Endothelial cell of umbilical vein (primary cell): ENCODE measurements around the gene PIK3C3. TPM values are rescaled to one million over a fixed set of nuclear protein-coding genes. Genes with fewer than 3 reads are reported as not detected.

ENCODE experiments used
- Bru-seq: library from RNA; stranded (reverse); fragments of 400-500 nt; gene quantifications from one replicate; lab custom pipeline; 2021; lab: Mats Ljungman, UMichigan
- BruChase-seq, 2 experiments: library from RNA; stranded (reverse); fragments of 400-500 nt; gene quantifications; one replicate each; lab custom pipeline; 2021; lab: Mats Ljungman, UMichigan
- BruUV-seq: library from RNA; stranded (reverse); fragments of 400-500 nt; replicated peaks from 2 replicates; lab custom pipeline; 2021; lab: Mats Ljungman, UMichigan
- CTCF ChIA-PET: fragments of 300-600, 350-600 bp; sonication (Branson Sonifier 250); formaldehyde crosslinking; loops from one replicate; lab custom pipeline; 2021; ENCODE audit warnings: antibody characterized with exemption, inconsistent platforms; lab: Charles Lee
- POLR2A ChIA-PET: fragments of 300-600, 350-600 bp; sonication (Branson Sonifier 250); formaldehyde crosslinking; loops from one replicate; lab custom pipeline; 2021; ENCODE audit warnings: antibody characterized with exemption, inconsistent platforms; lab: Charles Lee
- DNase-seq: peaks from one replicate; pipeline ENCODE4 v3.0.0-alpha.2; 2011; ENCODE audit warnings: low read depth, low spot score
- FAIRE-seq: peaks from 2 replicates; lab custom pipeline; 2011; peaks lifted over from hg19 to GRCh38; lab: Jason Lieb, UNC
- H2AFZ ChIP-seq: 2 replicates; pipeline ENCODE4 v1.6.0; 2012; ENCODE audit warnings: low read depth, low read length, control low read depth, inconsistent platforms
- H3K27ac ChIP-seq: 2 replicates; pipeline ENCODE4 v1.5.1; 2011; ENCODE audit warnings: low read depth, mild to moderate bottlenecking, control low read depth, low read length, moderate library complexity; ENCODE audit not compliant: insufficient read depth
- H3K27me3 ChIP-seq, 2 experiments: 2 replicates each; pipeline versions ENCODE4 v1.6.0 to v1.6.1; 2011; ENCODE audit warnings: low read length in 2 of 2, mixed read lengths in 1 of 2; ENCODE audit not compliant: control insufficient read depth in 2 of 2, insufficient read depth in 2 of 2
- H3K36me3 ChIP-seq, 2 experiments: 2 replicates in 1 of 2; 3 replicates in 1 of 2; pipeline ENCODE4 v1.5.1; 2011; ENCODE audit warnings: low read length in 2 of 2, mild to moderate bottlenecking in 1 of 2, moderate library complexity in 1 of 2; ENCODE audit not compliant: control insufficient read depth in 2 of 2, insufficient read depth in 2 of 2; ENCODE audit errors: extremely low read depth in 1 of 2
- H3K4me1 ChIP-seq: 3 replicates; pipeline ENCODE4 v1.5.1; 2011; ENCODE audit warnings: mild to moderate bottlenecking, low read length; ENCODE audit not compliant: control insufficient read depth, insufficient read depth; ENCODE audit errors: extremely low read depth
- H3K4me2 ChIP-seq: 2 replicates; pipeline ENCODE4 v1.6.1; 2011; ENCODE audit warnings: low read length, control low read depth, mixed read lengths; ENCODE audit not compliant: insufficient read depth
- H3K4me3 ChIP-seq, 3 experiments: fragments of 200-600 bp in 1 of 3; sonication (generic), shearing (Covaris generic) in 1 of 3; replicated peaks in 1 of 3; 2 replicates each; pipeline ENCODE4 v1.5.1; 2011 to 2016; ENCODE audit warnings: control low read depth in 3 of 3, low read length in 3 of 3, mild to moderate bottlenecking in 2 of 3, inconsistent platforms in 1 of 3, low read depth in 1 of 3, moderate library complexity in 1 of 3; ENCODE audit not compliant: insufficient read depth in 1 of 3
- H3K79me2 ChIP-seq: 2 replicates; pipeline ENCODE4 v1.6.0; 2012; ENCODE audit warnings: low read length, inconsistent platforms; ENCODE audit not compliant: control insufficient read depth, insufficient read depth
- H3K9ac ChIP-seq: replicated peaks from 2 replicates; pipeline ENCODE3; 2011; ENCODE audit warnings: low read length, control low read depth; ENCODE audit not compliant: insufficient read depth; ENCODE audit errors: extremely low read depth
- H3K9me1 ChIP-seq: replicated peaks from 3 replicates; pipeline ENCODE4 v1.6.0; 2011; ENCODE audit warnings: mild to moderate bottlenecking, low read length; ENCODE audit not compliant: control insufficient read depth, insufficient read depth; ENCODE audit errors: extremely low read depth
- H3K9me3 ChIP-seq: replicated peaks from 2 replicates; pipeline ENCODE4 v1.5.1; 2012; ENCODE audit warnings: low read length, inconsistent platforms; ENCODE audit not compliant: control insufficient read depth, insufficient read depth
- H4K20me1 ChIP-seq: replicated peaks from 2 replicates; pipeline ENCODE3; 2011; ENCODE audit warnings: mild to moderate bottlenecking, low read length; ENCODE audit not compliant: control insufficient read depth, insufficient read depth; ENCODE audit errors: extremely low read depth
- EZH2 ChIP-seq: IDR thresholded peaks from 2 replicates; pipeline ENCODE4 v1.6.1; 2012; ENCODE audit warnings: borderline replicate concordance, low read depth, mild to moderate bottlenecking, moderate library complexity, low read length, inconsistent platforms; ENCODE audit not compliant: severe bottlenecking
- FOS ChIP-seq: IDR thresholded peaks from 2 replicates; pipeline ENCODE4 v1.6.1; 2011; ENCODE audit warnings: mild to moderate bottlenecking, low read length, moderate library complexity, borderline replicate concordance; ENCODE audit not compliant: insufficient read depth
- MAX ChIP-seq: IDR thresholded peaks from 2 replicates; pipeline ENCODE4 v1.6.1; 2011; ENCODE audit not compliant: insufficient read depth, insufficient read length
- POLR2A ChIP-seq: IDR thresholded peaks from 2 replicates; pipeline ENCODE4 v1.6.1; 2012; ENCODE audit warnings: low read depth, mild to moderate bottlenecking, control low read depth, low read length
- dilution Hi-C: fragments of 300-500 bp; cut with MboI; formaldehyde crosslinking; loops from one replicate; pipeline ENCODE4 v1.15.0; 2019; ENCODE audit warnings: low sequenced_read_pairs; ENCODE audit not compliant: extremely low pct_ligation_motif_present
- intact Hi-C: fragments of 100-400 bp; cut with micrococcal nuclease; formaldehyde crosslinking; loops from one replicate; pipeline ENCODE4 v1.10.0; 2022
- long read RNA-seq: library from polyadenylated mRNA; stranded (forward); transcript quantifications from one replicate; pipeline ENCODE4 v2.0.0, GENCODE V29; 2021
- polyA minus RNA-seq, 3 experiments: library from RNA; depleted of rRNA, polyadenylated mRNA; stranded (reverse); fragments of >200 nt; gene quantifications; 1 replicate in 1 of 3; 2 replicates in 2 of 3; pipeline ENCODE4 v1.2.3, GENCODE V29; 2011
- polyA plus RNA-seq, 4 experiments: library from polyadenylated mRNA; depleted of rRNA in 3 of 4; stranded (reverse) in 3 of 4; unstranded in 1 of 4; fragments of >200 nt; gene quantifications; 2 replicates each; pipeline versions ENCODE4 v1.2.1 to v1.2.3, GENCODE V29; 2011 to 2012; ENCODE audit warnings: missing spikeins in 1 of 4
- total RNA-seq: library from RNA; stranded (reverse); gene quantifications from 2 replicates; pipeline ENCODE4 v1.2.3, GENCODE V29; 2021

Gene PIK3C3
- 45.8 and 47.3 TPM in 2 replicates for total RNA-seq
- 13.8 and 19.5 TPM in 2 replicates for polyA plus RNA-seq
- 30.0 and 31.4 TPM in 2 replicates for polyA plus RNA-seq (2011; cell fraction: cytosol; rRNA removed)
- polyA plus RNA-seq (2011; cell fraction: nucleus; rRNA removed), result 50.0 and 52.8 TPM in 2 replicates
- 30.5 and 36.8 TPM in 2 replicates for polyA plus RNA-seq (2012)
- polyA minus RNA-seq, result 31.7 and 48.6 TPM in 2 replicates
- polyA minus RNA-seq (2011; cell fraction: cytosol; rRNA and poly(A)+ RNA removed), result 11.0 TPM
- polyA minus RNA-seq (2011; cell fraction: nucleus; rRNA and poly(A)+ RNA removed), result 98.2 and 127 TPM in 2 replicates
- percentile 84 among the genes with signal in this experiment for Bru-seq, nascent RNA
- BruChase-seq, experiment 1, labeled RNA remaining after a 6-hour chase, result percentile 60 among the genes with signal in this experiment
- BruChase-seq, experiment 2, labeled RNA remaining after a 2-hour chase, result percentile 72 among the genes with signal in this experiment
- long read RNA-seq, full-length matches to known transcripts, result 33 of 39 reads
- long read RNA-seq, partial matches to known transcripts, result 4 of 39 reads
- long read RNA-seq, other reads (novel, unspliced or antisense), result 2 of 39 reads

GRCh38 chr18:41954827-41955613 is at the start of gene PIK3C3:
Gene PIK3C3, plus strand, starts transcription at chr18:41955234. Its CDS starts 58 bp downstream, at chr18:41955292.
- no TSS peak for BruUV-seq
- intact Hi-C loops (no loop called here), dilution Hi-C loops (no loop called here)
- Histone ChIP-seq H3K4me2 (peak within 1 kb of the TSS; percentile 84), H2AFZ (peak within 1 kb of the TSS; percentile 99), H3K4me3 (peak within 1 kb of the TSS; percentile 65 to 97 (median 95)), H3K27me3 (peaks cover 0 to 2% of the 10 kb centered on the region in 2 experiments), H3K27ac (peak within 1 kb of the TSS; percentile 87), H3K9me3 (no peaks in the 10 kb centered on the region), H3K79me2 (peaks cover 25% of the 10 kb centered on the region), H3K4me1 (peaks cover 9% of the 10 kb centered on the region), H4K20me1 (no peaks in the 10 kb centered on the region), H3K9ac (peak within 1 kb of the TSS; percentile 94), H3K9me1 (no peaks in the 10 kb centered on the region), H3K36me3 (peaks cover 3 to 7% of the 10 kb centered on the region in 2 experiments)
- TF ChIP-seq MAX (no peak), EZH2 (no peak), POLR2A (peak; percentile 39), FOS (no peak)
- peak; percentile 98 for DNase-seq
- ChIA-PET CTCF (interaction anchor here (1.0 to 1.2 kb wide), 2 partner anchors 9 to 73 kb away, joined by 3 to 7 read pairs; no protein-coding TSS in a partner anchor), POLR2A (no interaction called here)
- FAIRE-seq, result peak; percentile 94
